Measurements from ENCODE around the gene GPANK1. TPM values are rescaled to one million over a fixed set of nuclear protein-coding genes. Genes with fewer than 3 reads are reported as not detected.

GPANK1 gene
- total and polyA plus RNA-seq, 10 of the 15 experiments (the other 5 are each of a cell fraction or from before 2014, with no cell fraction given): 11.7 to 36.3 (median 17.5) TPM

DNA sequence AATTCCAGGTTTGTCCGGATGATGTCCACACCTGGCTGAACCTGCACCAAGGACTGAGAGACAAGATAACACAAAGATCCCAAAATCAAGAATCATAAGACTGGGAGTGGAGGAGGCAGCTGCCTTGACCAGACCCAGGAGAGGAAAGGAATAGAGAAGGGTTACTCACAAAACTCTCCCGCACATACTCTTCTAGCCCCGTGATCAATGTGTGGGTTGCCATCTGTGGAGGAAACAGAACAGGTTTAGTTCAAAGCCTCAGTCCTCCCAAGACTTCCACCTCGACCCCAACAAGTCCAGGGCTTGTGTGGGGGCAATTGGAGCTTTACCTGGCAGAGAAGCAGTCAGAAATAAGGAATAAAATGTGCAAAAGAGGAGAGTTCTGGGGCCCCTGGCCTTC, 23.4 kb downstream of the GPANK1 start:
- POLR2A ChIA-PET: no interaction called here
- RAD21 ChIA-PET (ENCODE audit: unreplicated experiment): no interaction called here
- intact Hi-C loops (cut with micrococcal nuclease; ENCODE audit: unreplicated experiment): no loop called here
- no peak for TF ChIP-seq IRF3 (IDR thresholded peaks at IDR 0.05)
- TF ChIP-seq ZNF24 (IDR thresholded peaks at IDR 0.05): no peak
- no peak for TF ChIP-seq HDGF (IDR thresholded peaks at IDR 0.05)
- TF ChIP-seq SP1 (IDR thresholded peaks at IDR 0.05; ENCODE audit: low read depth, low read length): no peak
- TF ChIP-seq, protein P1, sequence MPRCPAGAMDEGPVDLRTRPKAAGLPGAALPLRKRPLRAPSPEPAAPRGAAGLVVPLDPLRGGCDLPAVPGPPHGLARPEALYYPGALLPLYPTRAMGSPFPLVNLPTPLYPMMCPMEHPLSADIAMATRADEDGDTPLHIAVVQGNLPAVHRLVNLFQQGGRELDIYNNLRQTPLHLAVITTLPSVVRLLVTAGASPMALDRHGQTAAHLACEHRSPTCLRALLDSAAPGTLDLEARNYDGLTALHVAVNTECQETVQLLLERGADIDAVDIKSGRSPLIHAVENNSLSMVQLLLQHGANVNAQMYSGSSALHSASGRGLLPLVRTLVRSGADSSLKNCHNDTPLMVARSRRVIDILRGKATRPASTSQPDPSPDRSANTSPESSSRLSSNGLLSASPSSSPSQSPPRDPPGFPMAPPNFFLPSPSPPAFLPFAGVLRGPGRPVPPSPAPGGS (IDR thresholded peaks at IDR 0.05; ENCODE audit: borderline replicate concordance, insufficient read depth, low read depth, low read length, poor library complexity, severe bottlenecking): no peak
- TF ChIP-seq PKNOX1 (IDR thresholded peaks at IDR 0.05): no peak
- TF ChIP-seq CBX5 (IDR thresholded peaks at IDR 0.05; ENCODE audit: low read depth): no peak
- TF ChIP-seq YBX1 (IDR thresholded peaks at IDR 0.05): no peak
- no peak for TF ChIP-seq YY1 (IDR thresholded peaks at IDR 0.05; ENCODE audit: low read depth, low read length)
- DNase-seq (ENCODE audit: low read depth, low spot score) (no peak), ATAC-seq (no peak), FAIRE-seq (no peak)
- Histone ChIP-seq H3K27ac (ENCODE audit: control insufficient read depth, insufficient read depth) (no peak overlapping the region), H2AFZ (ENCODE audit: control insufficient read depth, low read depth, low read length) (no peak overlapping the region), H3K36me3 (ENCODE audit: control insufficient read depth in 2 of 2, insufficient read depth in 2 of 2, low read length in 1 of 2) (peaks cover 38 to 53% of the 10 kb centered on the region in 2 experiments), H3K4me1 (ENCODE audit: control insufficient read depth, insufficient read depth, low read length) (no peaks in the 10 kb centered on the region), H3K9ac (ENCODE audit: control insufficient read depth, insufficient read depth, low read length) (no peak overlapping the region), H3K9me3 (replicated peaks; ENCODE audit: control insufficient read depth, insufficient read depth, low read length) (no peaks in the 10 kb centered on the region), H4K20me1 (ENCODE audit: control insufficient read depth, insufficient read depth) (no peaks in the 10 kb centered on the region), H3K27me3 (replicated peaks in 1 of 2; ENCODE audit: control insufficient read depth in 2 of 2, insufficient read depth in 2 of 2, low read length in 1 of 2) (no peaks in the 10 kb centered on the region), H3K79me2 (ENCODE audit: control insufficient read depth, insufficient read depth, low read length) (no peaks in the 10 kb centered on the region), H3K4me3 (no peak overlapping the region), H3K4me2 (ENCODE audit: control insufficient read depth, insufficient read depth) (no peak overlapping the region)
- 83% methylated on average over 4 of the region's 4 CpGs for WGBS (ENCODE audit: insufficient coverage, insufficient replicate concordance, low lambda C conversion rate, missing lambda C conversion rate)
- SMC1A ChIA-PET (ENCODE audit: uncharacterized antibody, unreplicated experiment): interaction anchor here (1.0 kb wide), 1 partner anchor 93 kb away, joined by 4 read pairs; no protein-coding TSS in a partner anchor
- no TSS peak for BruUV-seq (replicated peaks)
- in situ Hi-C loops (cut with MboI): no loop called here
- CTCF ChIA-PET: no interaction called here

All from GM12878 (cell line).